DND-41 (cell line): ENCODE data around the gene ZNF18.
A peak's percentile ranks its signal among the peaks of the same experiment; 100 is the strongest.
"Not testable (repeated sequence)": the region's sequence is repeated elsewhere in the genome, so short reads cannot be mapped to it uniquely, and the experiment has no call there.

ENCODE experiments used
- ATAC-seq: fragments of 200-7000 bp; cut with Tn5 transposase; 3 replicates; pipeline ENCODE4 v1.9.1; 2021; ENCODE audit warnings: low read depth; ENCODE audit not compliant: insufficient read depth
- DNase-seq: peaks from one replicate; pipeline ENCODE4 v3.0.0-alpha.2; 2020
- H2AFZ ChIP-seq: 2 replicates; pipeline ENCODE4 v1.6.0; 2012; ENCODE audit warnings: low read depth, low read length
- H3K27ac ChIP-seq: 2 replicates; pipeline ENCODE4 v1.5.1; 2012; ENCODE audit warnings: low read length, inconsistent platforms
- H3K27me3 ChIP-seq: fragments of 200-600 bp; sonication (generic); 2 replicates; pipeline ENCODE4 v1.6.0; 2012; ENCODE audit warnings: low read length, mild to moderate bottlenecking, inconsistent platforms; ENCODE audit not compliant: insufficient read depth, poor library complexity
- H3K36me3 ChIP-seq: 2 replicates; pipeline ENCODE4 v1.5.1; 2012; ENCODE audit warnings: low read length, inconsistent platforms; ENCODE audit not compliant: insufficient read depth
- H3K4me1 ChIP-seq: 2 replicates; pipeline ENCODE4 v1.5.1; 2012; ENCODE audit warnings: mild to moderate bottlenecking, low read length; ENCODE audit not compliant: insufficient read depth
- H3K4me2 ChIP-seq: 2 replicates; pipeline ENCODE4 v1.6.0; 2012; ENCODE audit warnings: mild to moderate bottlenecking, moderate library complexity, low read length, inconsistent platforms; ENCODE audit not compliant: insufficient read depth
- H3K4me3 ChIP-seq, 2 experiments: fragments of 200-600 bp in 1 of 2; shearing (Covaris generic) in 1 of 2; 2 replicates each; pipeline ENCODE4 v1.5.1; 2012 to 2016; ENCODE audit warnings: inconsistent platforms in 2 of 2, low read length in 2 of 2, mild to moderate bottlenecking in 2 of 2, low read depth in 1 of 2, moderate library complexity in 1 of 2
- H3K79me2 ChIP-seq: 2 replicates; pipeline ENCODE4 v1.6.0; 2012; ENCODE audit warnings: low read length, inconsistent platforms; ENCODE audit not compliant: insufficient read depth
- H3K9ac ChIP-seq: 2 replicates; pipeline ENCODE4 v1.6.0; 2012; ENCODE audit warnings: low read depth, mild to moderate bottlenecking, inconsistent platforms, low read length, moderate library complexity
- H3K9me3 ChIP-seq: 2 replicates; pipeline ENCODE4 v1.5.1; 2012; ENCODE audit warnings: low read length, moderate library complexity, mild to moderate bottlenecking, inconsistent platforms; ENCODE audit not compliant: insufficient read depth, severe bottlenecking
- H4K20me1 ChIP-seq: 2 replicates; pipeline ENCODE4 v1.6.0; 2012; ENCODE audit warnings: low read length; ENCODE audit not compliant: insufficient read depth
- EZH2 ChIP-seq: IDR thresholded peaks from 3 replicates; pipeline ENCODE4 v1.6.1; 2012; ENCODE audit warnings: borderline replicate concordance, low read depth, mild to moderate bottlenecking, moderate library complexity, low read length, inconsistent platforms; ENCODE audit not compliant: severe bottlenecking
- TF ChIP-seq, protein P1 (sequence below): IDR thresholded peaks from 2 replicates; pipeline ENCODE4 v1.5.1; 2012; ENCODE audit warnings: borderline replicate concordance, low read length, moderate library complexity, mild to moderate bottlenecking; ENCODE audit not compliant: poor library complexity, severe bottlenecking; ENCODE audit errors: extremely low read depth

The ZNF18 gene

DNA sequence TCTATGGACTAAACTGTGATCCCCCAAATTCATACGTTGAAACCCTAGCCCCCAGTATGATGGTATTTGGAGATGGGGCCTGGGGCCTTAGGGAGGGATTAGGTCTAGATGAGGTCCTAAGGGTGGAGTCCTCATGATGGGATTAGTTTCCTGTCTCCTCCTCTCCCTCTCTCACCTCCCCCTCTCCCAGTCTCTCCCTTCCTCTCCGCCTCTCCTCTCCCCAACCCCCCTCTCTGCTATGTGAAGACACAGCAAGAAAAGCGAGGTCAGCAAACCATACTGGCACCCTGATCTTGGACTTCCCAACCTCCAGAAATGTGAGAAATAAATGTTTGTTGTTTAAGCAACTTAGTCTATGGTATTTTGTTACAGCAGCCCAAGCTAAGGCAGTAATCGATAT, 15.4 kb downstream of the ZNF18 start:
- no peak for ATAC-seq
- Histone ChIP-seq H3K4me2 (no peak overlapping the region), H3K4me1 (no peaks in the 10 kb centered on the region), H3K27me3 (no peaks in the 10 kb centered on the region), H3K9me3 (no peaks in the 10 kb centered on the region), H3K4me3 (no peak overlapping the region), H3K9ac (no peak overlapping the region), H2AFZ (no peak overlapping the region), H3K79me2 (no peaks in the 10 kb centered on the region), H3K27ac (no peak overlapping the region), H4K20me1 (no peaks in the 10 kb centered on the region), H3K36me3 (peaks cover 68% of the 10 kb centered on the region)
- TF ChIP-seq EZH2 = no peak
- TF ChIP-seq, protein P1, sequence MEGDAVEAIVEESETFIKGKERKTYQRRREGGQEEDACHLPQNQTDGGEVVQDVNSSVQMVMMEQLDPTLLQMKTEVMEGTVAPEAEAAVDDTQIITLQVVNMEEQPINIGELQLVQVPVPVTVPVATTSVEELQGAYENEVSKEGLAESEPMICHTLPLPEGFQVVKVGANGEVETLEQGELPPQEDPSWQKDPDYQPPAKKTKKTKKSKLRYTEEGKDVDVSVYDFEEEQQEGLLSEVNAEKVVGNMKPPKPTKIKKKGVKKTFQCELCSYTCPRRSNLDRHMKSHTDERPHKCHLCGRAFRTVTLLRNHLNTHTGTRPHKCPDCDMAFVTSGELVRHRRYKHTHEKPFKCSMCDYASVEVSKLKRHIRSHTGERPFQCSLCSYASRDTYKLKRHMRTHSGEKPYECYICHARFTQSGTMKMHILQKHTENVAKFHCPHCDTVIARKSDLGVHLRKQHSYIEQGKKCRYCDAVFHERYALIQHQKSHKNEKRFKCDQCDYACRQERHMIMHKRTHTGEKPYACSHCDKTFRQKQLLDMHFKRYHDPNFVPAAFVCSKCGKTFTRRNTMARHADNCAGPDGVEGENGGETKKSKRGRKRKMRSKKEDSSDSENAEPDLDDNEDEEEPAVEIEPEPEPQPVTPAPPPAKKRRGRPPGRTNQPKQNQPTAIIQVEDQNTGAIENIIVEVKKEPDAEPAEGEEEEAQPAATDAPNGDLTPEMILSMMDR = no peak
- no peak for DNase-seq

DNA sequence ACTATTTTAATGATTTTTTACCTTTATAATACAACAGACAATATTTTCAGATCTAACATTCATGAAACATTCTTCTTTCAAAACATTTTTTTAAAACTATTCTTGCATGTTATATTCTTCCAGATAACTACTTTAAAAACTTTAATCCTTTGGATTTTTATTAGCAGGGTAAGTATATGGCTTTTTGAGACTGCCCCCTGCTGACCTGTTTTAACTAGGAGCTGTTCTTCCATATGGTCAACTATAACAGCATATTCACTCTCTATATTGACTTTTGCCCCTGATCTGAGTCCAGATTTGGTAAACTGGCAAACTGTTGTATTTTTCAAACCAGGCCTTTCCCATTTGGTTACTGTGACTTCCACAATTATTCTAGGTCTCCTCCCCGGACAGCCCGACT, 16.5 kb downstream of the ZNF18 start:
- no peaks in the 10 kb centered on the region for H3K4me1 ChIP-seq
- H3K4me2 ChIP-seq = no peak overlapping the region
- no peaks in the 10 kb centered on the region for H4K20me1 ChIP-seq
- DNase-seq = no peak
- H3K9me3 ChIP-seq = no peaks in the 10 kb centered on the region
- TF ChIP-seq, protein P1 = peak; percentile 28
- no peak for TF ChIP-seq EZH2
- H3K27me3 ChIP-seq = no peaks in the 10 kb centered on the region
- H3K27ac ChIP-seq = no peak overlapping the region
- no peaks in the 10 kb centered on the region for H3K79me2 ChIP-seq
- no peak overlapping the region for H3K4me3 ChIP-seq
- no peak for ATAC-seq
- H3K9ac ChIP-seq = no peak overlapping the region
- no peak overlapping the region for H2AFZ ChIP-seq
- H3K36me3 ChIP-seq = peaks cover 62% of the 10 kb centered on the region

DNA sequence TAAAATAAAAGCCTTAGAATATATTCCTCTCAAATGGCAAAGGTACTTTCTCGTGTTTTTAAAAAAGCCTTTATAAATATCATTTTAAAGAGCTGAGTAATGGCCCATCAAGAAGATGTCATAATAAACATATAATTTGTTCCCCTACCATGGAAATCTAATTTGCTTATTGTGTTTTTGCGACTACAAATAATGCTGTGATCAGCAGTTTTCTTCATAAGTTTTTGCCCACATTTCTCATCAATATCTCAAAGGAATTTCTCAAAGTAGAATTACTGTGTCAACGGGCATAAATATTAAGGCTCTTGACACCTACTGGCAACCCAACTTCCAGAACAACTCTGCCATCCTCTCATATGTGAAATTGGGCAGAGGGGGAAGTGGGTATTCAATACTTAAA, 17.5 kb downstream of the ZNF18 start:
- Histone ChIP-seq H3K4me1 (no peaks in the 10 kb centered on the region), H3K9ac (no peak overlapping the region)
- TF ChIP-seq EZH2 = no peak
- TF ChIP-seq, protein P1 = no peak

DNA sequence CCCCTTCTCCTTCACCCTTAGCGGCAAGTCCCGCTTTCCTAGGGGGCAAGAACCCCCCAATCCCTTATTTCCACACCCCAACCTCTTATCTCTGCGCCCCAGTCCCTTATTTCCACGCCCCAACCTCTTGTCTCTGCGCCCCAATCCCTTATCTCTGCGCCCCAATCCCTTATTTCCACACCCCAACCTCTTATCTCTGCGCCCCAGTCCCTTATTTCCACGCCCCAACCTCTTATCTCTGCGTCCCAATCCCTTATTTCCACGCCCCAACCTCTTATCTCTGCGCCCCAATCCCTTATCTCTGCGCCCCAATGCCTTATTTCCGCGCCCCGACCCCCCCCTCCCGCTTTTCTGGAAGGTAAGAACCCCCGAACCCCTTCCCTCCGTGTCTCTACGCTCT, 24.5 kb downstream of the ZNF18 start:
- not testable (repeated sequence) for H3K27me3 ChIP-seq, ATAC-seq, H3K4me3 ChIP-seq, H3K4me2 ChIP-seq, H3K27ac ChIP-seq, H2AFZ ChIP-seq, H3K79me2 ChIP-seq, H3K9me3 ChIP-seq, H4K20me1 ChIP-seq, H3K36me3 ChIP-seq, DNase-seq, H3K4me1 ChIP-seq, H3K9ac ChIP-seq

More for the DNA sequence above, 17.5 kb downstream of the ZNF18 start:
- peaks cover 53% of the 10 kb centered on the region for H3K36me3 ChIP-seq
- ATAC-seq (no peak), DNase-seq (no peak)
- no peak overlapping the region for H3K4me2 ChIP-seq
- no peak overlapping the region for H2AFZ ChIP-seq
- H3K27me3 ChIP-seq = no peaks in the 10 kb centered on the region
- H3K27ac ChIP-seq = no peak overlapping the region
- no peaks in the 10 kb centered on the region for H4K20me1 ChIP-seq
- no peak overlapping the region for H3K4me3 ChIP-seq
- H3K9me3 ChIP-seq = no peaks in the 10 kb centered on the region
- H3K79me2 ChIP-seq = no peaks in the 10 kb centered on the region
